Cerebellar nuclear complex (tissue), 1 donor: ENCODE results near the gene USF1.

ENCODE experiments used
- DNase-seq, 2 experiments: peaks; one replicate each; lab custom pipeline; 2025; lab: John Stamatoyannopoulos, UW

USF1 gene

GRCh38 chr1:161045736-161046604 lies at the start of gene USF1:
TSS of gene USF1 (minus strand) at chr1:161045977. CDS start at chr1:161043275, 2,702 bp downstream.
- DNase-seq = peak; percentile 61 to 81

GRCh38 chr1:161095230-161095629 lies 49.5 kb upstream of the USF1 start:
- no peak for DNase-seq

GRCh38 chr1:161094481-161094880 lies 48.7 kb upstream of the USF1 start:
- no peak for DNase-seq

GRCh38 chr1:161092621-161093028 lies 46.8 kb upstream of the USF1 start:
- no peak for DNase-seq

GRCh38 chr1:161091796-161092507 lies 46.2 kb upstream of the USF1 start:
- no peak for DNase-seq

- no peak for DNase-seq
Measured at GRCh38 chr1:161091093-161091492, 45.3 kb upstream of the USF1 start.

GRCh38 chr1:161090617-161091016 lies 44.8 kb upstream of the USF1 start:
- no peak for DNase-seq

- no peak for DNase-seq
Measured at GRCh38 chr1:161089938-161090337, 44.2 kb upstream of the USF1 start.

GRCh38 chr1:161089251-161089924 lies 43.6 kb upstream of the USF1 start, which contains the start of gene NECTIN4:
TSS of gene NECTIN4 (minus strand) at chr1:161089558. CDS start at chr1:161089296, 262 bp downstream.
- DNase-seq = no peak

- no peak for DNase-seq
Measured at GRCh38 chr1:161088587-161089110, 42.9 kb upstream of the USF1 start.

- DNase-seq = no peak
Measured at GRCh38 chr1:161086457-161086856, 40.7 kb upstream of the USF1 start.

- DNase-seq = no peak
Measured at GRCh38 chr1:161085165-161085564, 39.4 kb upstream of the USF1 start.

GRCh38 chr1:161084597-161084988 lies 38.8 kb upstream of the USF1 start:
- no peak for DNase-seq

- no peak for DNase-seq
Measured at GRCh38 chr1:161083748-161084596, 38.2 kb upstream of the USF1 start.

GRCh38 chr1:161082996-161083747 lies 37.4 kb upstream of the USF1 start:
- no peak for DNase-seq

- DNase-seq = no peak
Measured at GRCh38 chr1:161082483-161082882, 36.7 kb upstream of the USF1 start.

GRCh38 chr1:161081519-161081918 lies 35.7 kb upstream of the USF1 start:
- DNase-seq = no peak

- DNase-seq = no peak
Measured at GRCh38 chr1:161080441-161081405, 34.9 kb upstream of the USF1 start.

- no peak for DNase-seq
Measured at GRCh38 chr1:161079436-161080110, 33.8 kb upstream of the USF1 start.
